ENCODE results near the gene DHX29. TPM values are rescaled to one million over a fixed set of nuclear protein-coding genes. Genes with fewer than 3 reads are reported as not detected.
A peak's percentile ranks its signal among the peaks of the same experiment; 100 is the strongest.
"Not testable (repeated sequence)": the region's sequence is repeated elsewhere in the genome, so short reads cannot be mapped to it uniquely, and the experiment has no call there.

DHX29 gene
- polyA plus RNA-seq, 6 donors from 2014 or later = 7.0 to 19.5 (median 15.3) TPM

DNA sequence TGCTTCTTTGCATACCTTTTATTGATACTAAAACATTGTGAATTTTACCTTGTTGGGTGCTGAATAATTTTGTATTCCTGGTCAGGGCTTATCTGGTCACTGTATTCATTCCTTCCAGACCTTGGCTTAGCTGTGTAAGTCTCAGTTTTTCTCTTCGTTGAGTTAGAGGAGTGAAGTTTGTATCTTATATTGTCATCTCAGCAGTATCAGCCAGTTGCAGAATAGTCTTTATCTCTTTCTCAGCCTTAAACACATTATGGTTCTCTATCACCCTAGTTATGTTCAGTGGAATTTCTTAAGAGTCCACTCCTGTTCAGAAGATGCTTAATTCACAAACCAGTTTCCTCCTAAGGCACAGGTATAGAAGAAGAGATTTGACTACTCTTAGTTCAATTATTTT, 25.5 kb upstream of the DHX29 start:
- Mint-ChIP-seq H3K4me3 (no peak overlapping the region), H3K9me3 (no peaks in the 10 kb centered on the region), H3K27me3 (no peaks in the 10 kb centered on the region), H3K27ac (peak overlapping the region in 1 of 6 donors; percentile 17), H3K36me3 (peaks cover 0 to 33% of the 10 kb centered on the region in 2 donors), H3K4me1 (peaks cover 7 to 20% (median 11%) of the 10 kb centered on the region in 3 donors)
- ATAC-seq (ENCODE audit: low read depth in 2 of 2) (no peak), DNase-seq (no peak)

DNA sequence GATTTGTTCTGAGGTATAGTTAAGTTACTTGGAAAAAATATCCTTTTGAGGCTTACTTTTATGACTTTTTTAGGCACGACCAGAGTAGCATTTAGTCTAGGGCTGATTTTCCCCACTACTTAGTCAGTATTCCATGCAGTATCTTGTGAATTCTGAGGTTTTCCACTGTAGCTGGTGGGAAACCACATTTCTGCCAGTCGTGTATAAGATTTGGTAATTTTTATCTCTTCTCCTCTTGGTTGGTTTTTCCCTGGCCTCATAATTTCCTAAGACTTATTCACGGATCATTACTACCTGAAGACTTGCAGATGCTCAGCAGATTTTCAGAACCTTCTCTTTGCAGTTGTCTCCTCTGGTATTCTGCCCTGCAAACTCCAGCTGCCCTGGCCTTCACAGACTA, 23.8 kb upstream of the DHX29 start:
- ATAC-seq (ENCODE audit: low read depth in 2 of 2) = no peak
- Mint-ChIP-seq H3K4me3 (no peak overlapping the region), H3K27me3 (no peaks in the 10 kb centered on the region), H3K36me3 (peaks cover 0 to 38% of the 10 kb centered on the region in 2 donors), H3K9me3 (no peaks in the 10 kb centered on the region), H3K4me1 (peaks cover 8 to 20% (median 9%) of the 10 kb centered on the region in 3 donors), H3K27ac (peak overlapping the region in 1 of 6 donors; percentile 85)
- no peak for DNase-seq

- H3K36me3 Mint-ChIP-seq = peaks cover 0 to 27% of the 10 kb centered on the region in 2 donors
- DNase-seq = no peak
- H3K4me3 Mint-ChIP-seq = no peak overlapping the region
- no peaks in the 10 kb centered on the region for H3K9me3 Mint-ChIP-seq
- no peak overlapping the region for H3K27ac Mint-ChIP-seq
- H3K4me1 Mint-ChIP-seq = peaks cover 8 to 15% (median 14%) of the 10 kb centered on the region in 3 donors
- no peaks in the 10 kb centered on the region for H3K27me3 Mint-ChIP-seq
- no peak for ATAC-seq (ENCODE audit: low read depth in 2 of 2)
Observed at GRCh38 chr5:55327281-55327680, 19.8 kb upstream of the DHX29 start.

- ATAC-seq (ENCODE audit: low read depth in 2 of 2) (no peak), DNase-seq (no peak)
- Mint-ChIP-seq H3K27ac (no peak overlapping the region), H3K9me3 (no peaks in the 10 kb centered on the region), H3K4me1 (peaks cover 5 to 14% (median 14%) of the 10 kb centered on the region in 3 donors), H3K4me3 (no peak overlapping the region), H3K27me3 (no peaks in the 10 kb centered on the region), H3K36me3 (peaks cover 0 to 14% of the 10 kb centered on the region in 2 donors)
Observed at GRCh38 chr5:55325621-55326020, 18.1 kb upstream of the DHX29 start.

DNA sequence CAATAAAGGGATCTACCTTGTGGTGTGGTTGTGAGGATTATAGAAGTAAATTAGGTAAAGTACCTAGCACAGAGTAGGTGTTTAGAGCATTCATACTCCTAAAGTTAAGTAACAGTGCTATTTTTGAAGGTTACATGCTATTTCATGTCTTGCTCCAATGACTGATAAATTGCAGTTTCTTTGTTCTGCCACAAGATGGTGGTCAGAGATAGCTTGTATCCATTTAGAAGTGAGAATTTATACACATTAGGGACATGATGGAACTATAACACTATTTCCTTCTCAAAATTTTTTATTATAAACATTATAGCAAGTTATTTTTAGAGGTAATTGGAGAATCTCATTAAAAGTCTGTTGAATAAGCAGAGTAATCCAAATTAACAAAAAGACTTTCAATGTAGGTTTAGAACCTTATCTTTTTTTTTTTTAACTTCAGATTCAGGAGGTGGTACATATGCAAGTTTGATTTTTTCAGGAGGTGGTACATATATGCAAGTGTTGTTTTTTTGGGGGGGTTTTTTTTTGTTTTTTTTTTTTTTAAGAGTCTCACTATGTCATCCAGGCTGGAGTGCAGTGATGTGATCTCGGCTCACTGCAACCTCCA, 17.4 kb upstream of the DHX29 start:
- Mint-ChIP-seq H3K36me3 (peaks cover 0 to 10% of the 10 kb centered on the region in 2 donors), H3K4me3 (no peak overlapping the region), H3K27me3 (no peaks in the 10 kb centered on the region), H3K4me1 (peaks cover 5 to 9% (median 7%) of the 10 kb centered on the region in 3 donors), H3K9me3 (no peaks in the 10 kb centered on the region), H3K27ac (peak overlapping the region in 1 of 6 donors; percentile 30)
- peak; percentile 52 to 61 for ATAC-seq (ENCODE audit: low read depth in 2 of 2)
- no peak for DNase-seq

DNA sequence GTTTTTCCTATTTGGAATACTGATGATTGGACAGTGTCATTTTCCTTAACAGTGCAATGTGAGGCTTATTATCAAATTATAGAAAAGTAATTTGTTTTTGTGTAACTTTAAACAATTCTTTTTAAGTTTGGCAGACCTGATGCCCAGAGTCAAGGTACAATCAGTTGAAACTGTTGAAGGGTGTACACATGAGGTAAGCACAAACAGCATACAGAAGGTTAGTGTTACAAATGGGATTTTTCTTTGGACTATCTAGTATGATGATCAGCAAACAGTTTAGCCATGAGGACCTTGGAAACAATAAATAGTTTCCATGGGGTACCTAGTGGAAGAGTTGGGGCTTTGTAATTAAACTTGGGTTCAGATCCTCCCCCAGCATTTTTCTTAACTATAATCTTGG, 16.5 kb upstream of the DHX29 start:
- Mint-ChIP-seq H3K4me1 (peaks cover 5 to 8% (median 6%) of the 10 kb centered on the region in 3 donors), H3K9me3 (no peaks in the 10 kb centered on the region), H3K4me3 (no peak overlapping the region), H3K27me3 (no peaks in the 10 kb centered on the region), H3K36me3 (peaks cover 0 to 10% of the 10 kb centered on the region in 2 donors), H3K27ac (no peak overlapping the region)
- no peak for ATAC-seq (ENCODE audit: low read depth in 2 of 2)
- DNase-seq = no peak

DNA sequence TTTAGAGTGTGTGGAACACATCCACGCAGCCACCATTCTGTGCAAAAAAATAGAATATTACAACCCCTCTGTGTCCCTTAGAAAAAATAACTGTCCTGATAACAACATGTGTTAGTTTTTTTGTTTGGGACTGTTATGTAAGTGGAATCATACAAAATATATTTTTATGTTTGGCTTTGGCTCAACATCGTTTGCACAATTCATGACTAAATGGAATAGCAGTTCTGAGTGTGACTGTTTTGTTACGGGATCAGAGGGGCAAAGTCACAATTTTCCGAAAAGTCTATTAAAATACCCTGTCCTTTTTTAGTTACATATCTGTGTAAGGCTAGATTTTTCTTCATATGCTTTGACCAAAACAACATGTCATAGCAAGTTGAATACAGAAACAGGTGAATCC, 13.1 kb upstream of the DHX29 start:
- no peak overlapping the region for H3K27ac Mint-ChIP-seq
- DNase-seq (no peak), ATAC-seq (ENCODE audit: low read depth in 2 of 2) (no peak)
- H3K36me3 Mint-ChIP-seq = peaks cover 10 to 12% of the 10 kb centered on the region in 2 donors
- H3K4me3 Mint-ChIP-seq = no peak overlapping the region
- H3K9me3 Mint-ChIP-seq = peaks cover 0 to 5% (median 0%) of the 10 kb centered on the region in 7 donors
- H3K4me1 Mint-ChIP-seq = peaks cover 16 to 21% (median 17%) of the 10 kb centered on the region in 3 donors
- H3K27me3 Mint-ChIP-seq = no peaks in the 10 kb centered on the region

GRCh38 chr5:55319491-55319890, 12.0 kb upstream of the DHX29 start:
- Mint-ChIP-seq H3K27ac (no peak overlapping the region), H3K4me1 (peaks cover 21 to 23% (median 21%) of the 10 kb centered on the region in 3 donors), H3K9me3 (peaks cover 0 to 5% (median 0%) of the 10 kb centered on the region in 7 donors), H3K27me3 (no peaks in the 10 kb centered on the region), H3K36me3 (peaks cover 10 to 12% of the 10 kb centered on the region in 2 donors), H3K4me3 (no peak overlapping the region)
- ATAC-seq (ENCODE audit: low read depth in 2 of 2) (no peak), DNase-seq (no peak)

DNA sequence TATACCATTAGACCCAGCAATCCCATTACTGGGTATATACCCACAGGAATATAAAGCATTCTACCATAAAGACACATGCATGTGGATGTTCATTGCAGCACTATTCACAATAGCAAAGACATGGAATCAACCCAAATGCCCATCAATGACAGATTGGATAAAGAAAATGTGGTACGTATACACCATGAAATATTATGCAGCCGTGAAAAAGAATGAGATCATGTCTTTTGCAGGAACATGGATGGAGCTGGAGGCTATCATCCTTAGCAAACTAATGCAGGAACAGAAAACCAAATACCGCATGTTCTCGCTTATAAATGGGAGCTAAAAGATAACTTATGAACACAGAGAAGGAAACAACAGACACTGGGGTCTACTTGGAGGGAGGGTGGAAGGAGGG, 10.7 kb upstream of the DHX29 start:
- not testable (repeated sequence) for H3K27ac Mint-ChIP-seq, DNase-seq
- peaks cover 31 to 34% (median 32%) of the 10 kb centered on the region in 3 donors for H3K4me1 Mint-ChIP-seq

GRCh38 chr5:55316837-55317236, 9.3 kb upstream of the DHX29 start:
- Mint-ChIP-seq H3K9me3 (peaks cover 0 to 5% (median 0%) of the 10 kb centered on the region in 7 donors), H3K27me3 (no peaks in the 10 kb centered on the region), H3K27ac (peak overlapping the region in 2 of 6 donors; percentile 63 to 72), H3K4me1 (peaks cover 39 to 44% (median 40%) of the 10 kb centered on the region in 3 donors), H3K4me3 (no peak overlapping the region), H3K36me3 (peaks cover 10 to 12% of the 10 kb centered on the region in 2 donors)
- ATAC-seq (ENCODE audit: low read depth in 2 of 2) = no peak
- DNase-seq = no peak

More for the DNA sequence above, 10.7 kb upstream of the DHX29 start:
- not testable (repeated sequence) for ATAC-seq (ENCODE audit: low read depth in 2 of 2); H3K4me3 Mint-ChIP-seq; H3K27me3 Mint-ChIP-seq; H3K9me3 Mint-ChIP-seq
- H3K36me3 Mint-ChIP-seq = peaks cover 10 to 12% of the 10 kb centered on the region in 2 donors

GRCh38 chr5:55316289-55316688, 8.8 kb upstream of the DHX29 start:
- Mint-ChIP-seq H3K4me1 (peaks cover 42 to 48% (median 44%) of the 10 kb centered on the region in 3 donors), H3K27ac (peak overlapping the region in 1 of 6 donors; percentile 72), H3K9me3 (peaks cover 0 to 5% (median 0%) of the 10 kb centered on the region in 7 donors), H3K27me3 (no peaks in the 10 kb centered on the region), H3K36me3 (peaks cover 10 to 12% of the 10 kb centered on the region in 2 donors), H3K4me3 (no peak overlapping the region)
- ATAC-seq (ENCODE audit: low read depth in 2 of 2) (no peak), DNase-seq (no peak)

- peak overlapping the region in 1 of 6 donors; percentile 6 for H3K27ac Mint-ChIP-seq
- peak overlapping the region in 3 of 8 donors; percentile 16 to 38 (median 19) for H3K4me3 Mint-ChIP-seq
- peaks cover 10 to 12% of the 10 kb centered on the region in 2 donors for H3K36me3 Mint-ChIP-seq
- H3K9me3 Mint-ChIP-seq = peaks cover 0 to 5% (median 0%) of the 10 kb centered on the region in 7 donors
- no peaks in the 10 kb centered on the region for H3K27me3 Mint-ChIP-seq
- no peak for DNase-seq
- peaks cover 44 to 55% (median 50%) of the 10 kb centered on the region in 3 donors for H3K4me1 Mint-ChIP-seq
- no peak for ATAC-seq (ENCODE audit: low read depth in 2 of 2)
Observed at GRCh38 chr5:55313870-55314617, 6.5 kb upstream of the DHX29 start.

GRCh38 chr5:55308254-55308836, 851 bp upstream of the DHX29 start:
- ATAC-seq (ENCODE audit: low read depth in 2 of 2) (peak; percentile 20 to 22), DNase-seq (no peak)
- H3K27ac Mint-ChIP-seq = no peak overlapping the region
- H3K36me3 Mint-ChIP-seq = no peaks in the 10 kb centered on the region
- no peak overlapping the region for H3K4me3 Mint-ChIP-seq
- H3K9me3 Mint-ChIP-seq = peaks cover 0 to 2% (median 0%) of the 10 kb centered on the region in 7 donors
- no peaks in the 10 kb centered on the region for H3K27me3 Mint-ChIP-seq
- peaks cover 20 to 32% (median 29%) of the 10 kb centered on the region in 3 donors for H3K4me1 Mint-ChIP-seq

Data from naive B cell (primary cell).